IPS-15b (cell line): ENCODE results near the gene ADRB2.
A peak's percentile ranks its signal among the peaks of the same experiment; 100 is the strongest.

Experiments
- H3K27me3 ChIP-seq: one replicate; pipeline ENCODE4 v1.6.1; 2013; ENCODE audit warnings: low read length; ENCODE audit not compliant: control insufficient read depth, insufficient read depth
- H3K36me3 ChIP-seq: one replicate; pipeline ENCODE4 v1.6.1; 2013; ENCODE audit warnings: low read length; ENCODE audit not compliant: control insufficient read depth, insufficient read depth
- H3K4me1 ChIP-seq: one replicate; pipeline ENCODE4 v1.6.1; 2013; ENCODE audit warnings: mild to moderate bottlenecking, low read length; ENCODE audit not compliant: control insufficient read depth, insufficient read depth
- H3K4me3 ChIP-seq: one replicate; pipeline ENCODE4 v1.5.1; 2013; ENCODE audit warnings: low read depth, low read length
- H3K9ac ChIP-seq: one replicate; pipeline ENCODE4 v1.6.1; 2013; ENCODE audit warnings: low read depth, mild to moderate bottlenecking, low read length
- H3K9me3 ChIP-seq: one replicate; pipeline ENCODE4 v1.6.1; 2013; ENCODE audit warnings: mild to moderate bottlenecking, low read length; ENCODE audit not compliant: control insufficient read depth, insufficient read depth

Gene ADRB2

GRCh38 chr5:148823871-148824270 lies 2.5 kb upstream of the ADRB2 start:
- H3K27me3 ChIP-seq, result peaks cover 32% of the 10 kb centered on the region

DNA sequence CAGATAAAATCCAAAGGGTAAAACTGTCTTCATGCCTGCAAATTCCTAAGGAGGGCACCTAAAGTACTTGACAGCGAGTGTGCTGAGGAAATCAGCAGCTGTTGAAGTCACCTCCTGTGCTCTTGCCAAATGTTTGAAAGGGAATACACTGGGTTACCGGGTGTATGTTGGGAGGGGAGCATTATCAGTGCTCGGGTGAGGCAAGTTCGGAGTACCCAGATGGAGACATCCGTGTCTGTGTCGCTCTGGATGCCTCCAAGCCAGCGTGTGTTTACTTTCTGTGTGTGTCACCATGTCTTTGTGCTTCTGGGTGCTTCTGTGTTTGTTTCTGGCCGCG lies 727 bp upstream of the ADRB2 start:
- Histone ChIP-seq H3K36me3 (no peaks in the 10 kb centered on the region), H3K9me3 (no peaks in the 10 kb centered on the region), H3K9ac (no peak overlapping the region), H3K27me3 (peaks cover 32% of the 10 kb centered on the region), H3K4me3 (peak overlapping the region; percentile 86), H3K4me1 (no peaks in the 10 kb centered on the region)

More at GRCh38 chr5:148823871-148824270, 2.5 kb upstream of the ADRB2 start:
- Histone ChIP-seq H3K9ac (no peak overlapping the region), H3K4me3 (no peak overlapping the region), H3K9me3 (no peaks in the 10 kb centered on the region), H3K36me3 (no peaks in the 10 kb centered on the region), H3K4me1 (no peaks in the 10 kb centered on the region)

- H3K27me3 ChIP-seq, result peaks cover 32% of the 10 kb centered on the region
- H3K9ac ChIP-seq, result no peak overlapping the region
- H3K4me3 ChIP-seq, result peak overlapping the region; percentile 86
- no peaks in the 10 kb centered on the region for H3K36me3 ChIP-seq
- no peaks in the 10 kb centered on the region for H3K9me3 ChIP-seq
- no peaks in the 10 kb centered on the region for H3K4me1 ChIP-seq
Measured at GRCh38 chr5:148826739-148827070, 294 bp downstream of the ADRB2 start.

GRCh38 chr5:148827723-148828122 lies 1.3 kb downstream of the ADRB2 start:
- Histone ChIP-seq H3K36me3 (no peaks in the 10 kb centered on the region), H3K4me3 (no peak overlapping the region), H3K27me3 (peaks cover 32% of the 10 kb centered on the region), H3K9ac (no peak overlapping the region), H3K9me3 (no peaks in the 10 kb centered on the region), H3K4me1 (no peaks in the 10 kb centered on the region)

DNA sequence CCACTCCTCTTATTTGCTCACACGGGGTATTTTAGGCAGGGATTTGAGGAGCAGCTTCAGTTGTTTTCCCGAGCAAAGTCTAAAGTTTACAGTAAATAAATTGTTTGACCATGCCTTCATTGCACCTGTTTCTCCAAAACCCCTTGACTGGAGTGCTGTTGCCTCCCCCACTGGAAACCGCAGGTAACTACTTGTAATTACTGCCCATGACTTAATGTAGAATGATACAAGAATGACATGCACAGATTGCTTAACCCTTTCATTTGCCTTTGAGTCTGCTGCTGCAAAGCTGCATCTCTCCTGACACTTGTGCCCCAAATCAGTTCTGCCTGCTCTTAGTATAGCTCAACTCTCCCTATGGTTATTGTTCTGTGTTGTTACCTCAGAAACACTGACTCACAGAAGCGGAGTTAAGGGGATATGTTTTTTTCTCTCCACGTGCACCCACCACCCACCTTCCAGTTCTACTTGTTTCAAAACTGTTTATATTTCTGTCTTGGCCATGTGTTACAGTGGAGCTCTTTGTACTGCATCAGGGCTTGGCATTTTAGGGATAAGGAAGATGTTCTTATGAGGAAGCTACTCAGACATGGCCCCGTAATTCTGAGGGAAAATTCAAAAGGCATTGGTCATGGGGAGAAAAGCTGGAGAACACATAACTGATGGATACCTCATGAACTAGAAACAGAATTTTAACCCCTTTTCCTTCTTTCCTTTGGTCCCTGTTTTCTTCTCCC lies 2.3 kb downstream of the ADRB2 start:
- no peak overlapping the region for H3K9ac ChIP-seq
- H3K9me3 ChIP-seq, result no peaks in the 10 kb centered on the region
- no peaks in the 10 kb centered on the region for H3K36me3 ChIP-seq
- H3K27me3 ChIP-seq, result peaks cover 32% of the 10 kb centered on the region
- H3K4me1 ChIP-seq, result no peaks in the 10 kb centered on the region
- H3K4me3 ChIP-seq, result no peak overlapping the region

DNA sequence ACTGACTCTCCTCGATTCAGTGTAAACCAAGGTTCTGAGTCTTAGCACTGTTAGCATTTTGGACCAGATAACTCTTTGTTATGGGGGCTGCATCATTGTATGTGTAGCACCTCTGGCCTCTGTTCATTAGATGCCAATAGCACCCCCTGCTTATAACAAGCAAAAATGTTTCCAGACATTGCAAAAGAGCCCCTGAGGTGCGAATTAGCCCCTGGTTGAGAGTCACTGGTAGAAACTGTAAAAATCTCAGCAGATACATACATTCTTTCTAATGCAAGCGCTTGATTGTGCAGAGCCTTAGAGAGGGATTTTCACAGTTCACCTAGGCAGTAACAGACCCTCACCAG lies 2.8 kb downstream of the ADRB2 start:
- Histone ChIP-seq H3K9me3 (no peaks in the 10 kb centered on the region), H3K4me3 (no peak overlapping the region), H3K36me3 (no peaks in the 10 kb centered on the region), H3K27me3 (peaks cover 32% of the 10 kb centered on the region), H3K4me1 (no peaks in the 10 kb centered on the region), H3K9ac (no peak overlapping the region)

- H3K4me3 ChIP-seq, result no peak overlapping the region
- no peaks in the 10 kb centered on the region for H3K4me1 ChIP-seq
- peaks cover 29% of the 10 kb centered on the region for H3K27me3 ChIP-seq
- H3K9ac ChIP-seq, result no peak overlapping the region
- H3K36me3 ChIP-seq, result no peaks in the 10 kb centered on the region
- H3K9me3 ChIP-seq, result no peaks in the 10 kb centered on the region
Measured at GRCh38 chr5:148829734-148830133, 3.3 kb downstream of the ADRB2 start.

GRCh38 chr5:148830211-148830610 lies 3.8 kb downstream of the ADRB2 start:
- Histone ChIP-seq H3K4me1 (no peaks in the 10 kb centered on the region), H3K9ac (no peak overlapping the region)

DNA sequence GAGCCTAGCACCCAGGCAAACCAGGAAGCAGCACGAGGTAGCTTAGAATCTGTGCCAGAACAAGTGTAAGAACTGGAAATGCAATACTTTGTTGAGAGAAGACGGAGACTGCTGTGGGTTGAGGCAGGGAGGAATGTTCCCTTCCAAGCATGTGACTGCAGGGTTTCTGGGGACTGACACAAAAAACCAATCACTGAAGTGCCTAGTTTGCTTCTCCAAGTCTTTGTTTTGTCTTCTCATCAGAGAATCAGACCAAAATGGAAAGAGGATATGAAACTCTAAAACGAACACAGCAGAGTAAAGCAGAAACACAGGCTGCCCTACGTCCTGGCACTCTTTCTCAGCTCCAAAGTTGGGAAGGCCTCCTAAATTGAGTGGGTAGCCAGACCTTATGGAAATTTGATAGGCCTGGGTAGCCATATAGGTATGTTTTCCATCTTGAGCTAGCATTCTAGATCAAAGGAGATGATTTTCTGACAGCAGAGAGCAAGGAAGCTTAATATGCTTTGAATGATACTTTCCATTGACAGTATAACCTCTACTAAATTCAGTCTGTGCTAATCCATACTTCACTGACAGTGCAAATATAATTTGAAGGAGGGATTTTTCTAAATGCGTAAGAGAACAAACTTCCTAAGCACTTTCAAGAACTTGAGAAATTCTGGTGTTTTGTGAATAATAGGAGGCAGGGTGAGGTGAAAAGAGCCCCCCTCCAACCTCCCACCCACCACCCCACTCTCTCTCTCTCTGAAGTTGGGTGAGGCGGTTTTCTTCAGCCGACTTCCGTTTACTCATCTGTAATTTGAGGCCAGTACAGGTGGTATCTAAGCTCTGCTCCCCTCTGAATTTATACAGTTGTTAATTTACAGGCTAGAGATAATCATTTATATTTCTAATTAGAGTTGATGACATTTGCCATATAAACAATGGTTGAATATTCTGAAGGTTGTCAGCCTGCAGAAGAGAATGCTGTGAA lies 5.5 kb downstream of the ADRB2 start:
- H3K36me3 ChIP-seq, result no peaks in the 10 kb centered on the region
- H3K9ac ChIP-seq, result no peak overlapping the region
- no peak overlapping the region for H3K4me3 ChIP-seq
- peaks cover 17% of the 10 kb centered on the region for H3K27me3 ChIP-seq
- no peaks in the 10 kb centered on the region for H3K4me1 ChIP-seq
- no peaks in the 10 kb centered on the region for H3K9me3 ChIP-seq

More at GRCh38 chr5:148830211-148830610, 3.8 kb downstream of the ADRB2 start:
- Histone ChIP-seq H3K9me3 (no peaks in the 10 kb centered on the region), H3K4me3 (no peak overlapping the region), H3K36me3 (no peaks in the 10 kb centered on the region), H3K27me3 (peaks cover 26% of the 10 kb centered on the region)

DNA sequence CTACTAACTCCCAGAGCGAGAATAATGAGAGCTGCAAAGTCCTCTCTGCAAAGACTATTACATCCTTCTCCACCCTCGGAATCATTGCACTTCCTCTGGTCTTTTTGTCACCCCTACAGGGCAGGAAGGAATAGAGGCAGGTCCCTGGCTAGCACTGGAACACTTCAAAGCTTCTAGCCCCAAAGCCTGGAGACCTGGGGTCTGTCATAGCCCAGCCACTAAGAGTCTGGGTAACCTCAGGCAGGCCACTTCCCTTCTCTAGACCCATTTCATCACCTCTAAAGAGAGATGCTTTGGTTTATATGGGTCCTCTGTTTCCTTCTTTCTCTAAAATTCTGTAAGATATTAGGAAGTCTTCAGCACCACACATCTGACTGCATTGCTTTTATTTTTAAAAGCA lies 6.7 kb downstream of the ADRB2 start:
- Histone ChIP-seq H3K36me3 (no peaks in the 10 kb centered on the region), H3K4me3 (no peak overlapping the region), H3K9me3 (no peaks in the 10 kb centered on the region), H3K4me1 (no peaks in the 10 kb centered on the region), H3K9ac (no peak overlapping the region), H3K27me3 (peaks cover 6% of the 10 kb centered on the region)

GRCh38 chr5:148833925-148834324 lies 7.5 kb downstream of the ADRB2 start:
- H3K4me1 ChIP-seq, result no peaks in the 10 kb centered on the region
- no peaks in the 10 kb centered on the region for H3K36me3 ChIP-seq
- H3K4me3 ChIP-seq, result no peak overlapping the region
- H3K27me3 ChIP-seq, result no peaks in the 10 kb centered on the region
- no peaks in the 10 kb centered on the region for H3K9me3 ChIP-seq
- no peak overlapping the region for H3K9ac ChIP-seq

- no peaks in the 10 kb centered on the region for H3K27me3 ChIP-seq
- H3K9me3 ChIP-seq, result no peaks in the 10 kb centered on the region
- H3K4me1 ChIP-seq, result no peaks in the 10 kb centered on the region
- H3K9ac ChIP-seq, result no peak overlapping the region
- H3K4me3 ChIP-seq, result no peak overlapping the region
- H3K36me3 ChIP-seq, result no peaks in the 10 kb centered on the region
Measured at GRCh38 chr5:148834689-148835088, 8.3 kb downstream of the ADRB2 start.
